Measurements from ENCODE around the gene ZNF311. TPM values are rescaled to one million over a fixed set of nuclear protein-coding genes. Genes with fewer than 3 reads are reported as not detected.
"Not testable (repeated sequence)": the region's sequence is repeated elsewhere in the genome, so short reads cannot be mapped to it uniquely, and the experiment has no call there.

ZNF311 gene
- total RNA-seq, 1 experiment from 2014 or later: 0.86 TPM

DNA sequence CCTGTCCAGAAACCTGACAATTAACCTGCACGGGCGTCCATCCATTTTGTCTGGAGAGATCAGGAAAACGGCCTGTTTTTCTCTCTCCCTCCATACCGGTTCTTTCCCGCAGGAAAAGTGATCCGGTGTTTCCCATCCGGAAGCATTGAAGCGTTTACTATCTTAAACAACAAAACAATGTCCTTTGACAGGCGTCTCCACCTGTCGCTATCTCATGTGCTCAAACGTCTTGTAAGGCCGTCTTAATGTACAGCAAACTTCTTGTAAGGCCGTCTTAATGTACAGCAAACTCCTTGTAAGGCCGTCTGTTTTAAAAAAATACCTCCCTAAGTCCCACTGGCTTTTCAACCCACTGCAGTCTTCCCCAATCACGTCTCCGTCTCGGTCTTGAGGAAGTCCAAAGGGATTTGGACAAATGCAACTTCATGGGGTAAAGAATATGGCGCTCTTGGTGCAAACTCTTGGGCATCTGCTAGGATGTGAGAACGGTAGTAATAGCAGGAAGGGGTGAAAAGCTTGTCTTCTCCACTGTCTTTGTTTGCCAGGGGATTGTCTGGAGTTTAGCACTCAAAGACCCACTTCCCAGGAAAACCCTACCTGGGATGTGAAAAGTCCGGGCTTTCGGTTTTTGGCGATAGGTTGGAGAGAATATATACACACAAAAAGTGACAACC lies 51.4 kb downstream of the ZNF311 start:
- DNase-seq (ENCODE audit: low read depth): peak; percentile 43

DNA sequence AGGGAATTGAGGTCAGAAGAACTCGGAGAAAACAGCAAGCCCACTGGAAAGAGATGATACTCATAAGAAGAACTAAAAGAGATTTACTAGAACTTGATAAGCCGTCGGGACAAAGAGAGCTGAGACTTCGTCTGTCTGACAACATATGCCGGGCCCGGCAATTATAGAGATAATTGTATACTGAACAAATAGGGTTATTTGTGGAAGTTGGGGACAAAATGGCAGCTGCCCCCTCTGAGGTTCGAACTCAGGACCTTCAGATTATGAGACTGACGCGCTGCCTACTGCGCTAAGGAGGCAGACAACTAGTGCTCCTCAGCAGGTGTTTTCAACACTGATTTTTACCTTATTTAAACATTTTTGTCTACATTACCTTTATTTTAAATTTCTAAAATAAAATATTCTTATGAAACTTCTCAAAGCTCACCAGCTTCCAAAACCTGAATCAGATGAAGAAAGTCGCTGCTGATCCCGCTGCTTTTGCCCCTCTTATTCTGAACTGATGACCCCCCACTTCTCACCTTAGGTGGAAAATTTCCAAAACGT lies 52.0 kb downstream of the ZNF311 start:
- peak; percentile 61 for DNase-seq (ENCODE audit: low read depth)

DNA sequence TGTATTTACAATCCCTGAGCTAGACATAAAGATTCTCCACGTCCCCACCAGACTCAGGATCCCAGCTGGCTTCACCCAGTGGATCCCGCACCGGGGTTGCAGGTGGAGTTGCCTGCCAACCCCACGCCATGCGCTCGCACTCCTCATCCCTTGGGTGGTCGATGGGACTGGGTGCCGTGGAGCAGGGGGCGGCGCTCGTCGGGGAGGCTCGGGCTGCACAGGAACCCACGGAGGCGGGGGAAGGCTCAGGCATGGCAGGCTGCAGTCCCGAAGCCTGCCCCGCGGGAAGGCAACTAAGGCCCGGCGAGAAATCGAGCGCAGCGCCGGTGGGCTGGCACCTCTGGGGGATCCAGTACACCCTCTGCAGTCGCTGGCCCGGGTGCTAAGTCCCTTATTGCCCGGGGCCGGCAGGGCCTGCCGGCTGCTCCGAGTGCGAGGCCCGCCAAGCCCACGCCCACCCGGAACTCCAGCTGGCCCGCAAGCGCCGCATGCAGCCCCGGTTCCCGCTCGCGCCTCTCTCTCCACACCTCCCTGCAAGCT lies 55.4 kb downstream of the ZNF311 start:
- DNase-seq (ENCODE audit: low read depth): not testable (repeated sequence)

DNA sequence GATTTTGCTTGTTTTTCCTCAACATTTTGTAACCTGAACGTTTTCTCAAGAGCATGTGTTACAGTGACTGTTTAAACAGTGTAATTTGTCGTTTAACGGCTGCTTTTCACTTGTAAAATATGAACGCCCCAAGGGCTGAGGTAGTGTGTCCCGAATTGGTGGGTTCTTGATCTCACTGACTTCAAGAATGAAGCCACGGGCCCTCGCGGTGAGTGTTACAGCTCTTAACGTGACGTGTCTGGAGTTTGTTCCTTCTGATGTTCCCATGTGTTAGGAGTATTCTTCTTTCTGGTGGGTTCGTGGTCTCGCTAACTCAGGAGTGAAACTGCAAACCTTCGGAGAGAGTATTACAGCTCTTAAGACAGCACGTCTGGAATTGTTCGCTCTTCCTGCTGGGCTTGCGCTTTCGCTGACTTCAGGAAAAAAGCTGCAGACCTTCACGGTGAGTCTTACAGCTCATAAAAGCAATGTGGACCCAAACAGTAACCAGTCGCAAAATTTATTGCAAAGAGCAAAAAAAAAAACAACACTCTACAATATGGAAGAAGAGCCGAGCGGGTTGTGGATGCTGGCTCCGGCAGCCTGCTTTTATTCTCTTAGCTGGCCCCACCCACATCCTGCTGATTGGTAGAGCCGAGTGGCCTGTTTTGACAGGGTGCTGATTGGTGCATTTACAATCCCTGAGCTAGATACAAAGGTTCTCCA lies 56.2 kb downstream of the ZNF311 start:
- no peak for DNase-seq (ENCODE audit: low read depth)

DNA sequence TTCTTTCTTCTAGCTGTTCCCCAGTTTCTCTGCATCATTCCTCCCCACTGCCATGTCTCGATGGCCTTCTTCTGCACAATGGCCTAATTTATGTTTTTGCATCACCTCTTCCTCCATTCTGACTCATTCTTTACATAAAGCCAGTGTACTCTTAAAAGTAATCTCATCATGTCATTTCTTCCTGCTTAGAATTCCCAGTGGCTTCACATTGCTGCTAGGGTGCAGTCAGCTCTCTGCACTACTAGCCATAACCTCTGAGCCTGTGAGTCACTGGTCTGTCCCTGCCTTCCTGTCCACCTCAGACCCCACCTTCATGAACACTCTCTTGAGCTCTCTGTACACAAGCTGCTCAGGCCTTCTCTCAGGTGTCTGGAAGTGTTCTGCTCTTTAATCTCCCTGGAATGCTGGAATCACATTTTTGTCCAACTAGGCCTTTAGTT lies 57.3 kb downstream of the ZNF311 start:
- DNase-seq (ENCODE audit: low read depth): peak; percentile 14

DNA sequence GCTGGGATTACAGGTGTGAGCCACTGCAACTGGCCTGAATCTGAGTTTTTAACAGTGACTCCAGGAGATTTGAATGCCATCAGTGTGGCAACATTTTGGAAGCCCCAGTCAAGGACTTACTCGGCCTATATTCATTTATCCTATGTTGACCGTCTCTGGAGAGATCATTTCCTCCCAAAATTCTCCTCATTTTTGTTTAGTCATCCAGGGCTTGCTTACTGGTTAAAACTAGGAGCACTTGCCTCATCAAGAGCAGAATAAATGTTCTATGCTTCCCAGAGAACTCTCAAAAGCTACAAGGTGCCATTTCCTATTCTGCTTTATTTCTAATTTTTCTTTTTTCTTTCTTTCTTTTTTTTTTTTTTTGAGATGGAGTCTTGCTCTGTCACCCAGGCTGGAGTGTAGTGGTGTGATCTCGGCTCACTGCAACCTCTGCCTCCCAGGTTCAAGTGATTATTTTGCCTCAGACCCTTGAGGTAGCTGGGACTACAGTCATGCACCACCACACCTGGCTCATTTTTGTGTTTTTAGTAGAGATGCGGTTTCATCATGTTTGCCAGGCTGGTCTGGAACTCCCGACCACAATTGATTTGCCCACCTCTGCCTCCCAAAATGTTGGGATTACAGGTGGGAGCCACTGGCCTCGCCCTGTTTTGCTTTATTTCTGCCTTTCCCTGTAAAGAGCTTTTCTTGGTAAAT lies 57.9 kb downstream of the ZNF311 start:
- DNase-seq (ENCODE audit: low read depth): no peak

DNA sequence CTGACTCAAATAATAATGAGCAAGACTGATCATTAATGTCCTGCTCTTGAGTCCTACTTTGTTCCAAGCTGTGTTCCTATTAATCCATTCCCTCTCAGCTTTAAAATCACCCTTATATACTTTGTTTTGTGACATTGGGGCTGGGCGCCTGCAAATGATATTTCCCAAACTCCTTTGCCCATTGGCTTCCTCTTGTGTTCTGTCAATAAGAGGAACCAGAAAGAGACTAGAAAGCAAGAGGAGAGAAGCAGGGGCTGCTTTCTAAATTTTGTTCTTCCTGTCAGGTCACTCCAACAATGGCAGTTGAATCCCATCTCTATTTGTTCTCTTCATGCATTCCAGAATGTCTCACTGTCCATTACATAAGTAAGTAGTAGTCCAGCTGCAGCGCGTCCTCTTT lies 59.8 kb downstream of the ZNF311 start:
- no peak for DNase-seq (ENCODE audit: low read depth)

Other genes starting within 250 kb of the ZNF311 start
- gene TRIM27, start 81.3 kb downstream of the ZNF311 start, total RNA-seq (2014; rRNA removed): 64.4 and 71.2 TPM in 2 replicates
- not detected in 2 replicates for gene OR2W1, start 39.9 kb upstream of the ZNF311 start, total RNA-seq (2014; rRNA removed)
- gene OR2B3, start 82.0 kb upstream of the ZNF311 start, total RNA-seq (2014; rRNA removed): not detected in 2 replicates
- not detected in 2 replicates for gene OR2J1, start 94.2 kb upstream of the ZNF311 start, total RNA-seq (2014; rRNA removed)
- not detected in 2 replicates for gene OR2J3, start 102.7 kb upstream of the ZNF311 start, total RNA-seq (2014; rRNA removed)
- not detected in 2 replicates for gene OR2J2, start 165.6 kb upstream of the ZNF311 start, total RNA-seq (2014; rRNA removed)